ENCODE results near the gene STARD10. TPM values are rescaled to one million over a fixed set of nuclear protein-coding genes. Genes with fewer than 3 reads are reported as not detected.
"Not testable (repeated sequence)": the region's sequence is repeated elsewhere in the genome, so short reads cannot be mapped to it uniquely, and the experiment has no call there.

STARD10 gene
- 19.0 TPM in 2 replicates for total RNA-seq
- polyA plus RNA-seq (2012) = 39.8 TPM

GRCh38 chr11:72793425-72794367 lies at the start of gene STARD10:
STARD10 (minus strand) TSS chr11:72794047; CDS start chr11:72781181, 12,866 bp downstream.
- peak; percentile 98 for DNase-seq (ENCODE audit: low read depth)

- no peak for DNase-seq (ENCODE audit: low read depth)
Measured at GRCh38 chr11:72842653-72843330, 48.9 kb upstream of the STARD10 start.

- no peak for DNase-seq (ENCODE audit: low read depth)
Measured at GRCh38 chr11:72842126-72842525, 48.3 kb upstream of the STARD10 start.

GRCh38 chr11:72841397-72841796 lies 47.5 kb upstream of the STARD10 start:
- DNase-seq (ENCODE audit: low read depth) = no peak

- DNase-seq (ENCODE audit: low read depth) = peak; percentile 38
Measured at GRCh38 chr11:72840780-72841179, 46.9 kb upstream of the STARD10 start.

GRCh38 chr11:72838691-72839305 lies 45.0 kb upstream of the STARD10 start:
- DNase-seq (ENCODE audit: low read depth) = no peak

- DNase-seq (ENCODE audit: low read depth) = no peak
Measured at GRCh38 chr11:72836111-72836510, 42.3 kb upstream of the STARD10 start.

GRCh38 chr11:72834905-72835304 lies 41.1 kb upstream of the STARD10 start:
- DNase-seq (ENCODE audit: low read depth) = no peak

- no peak for DNase-seq (ENCODE audit: low read depth)
Measured at GRCh38 chr11:72833811-72834493, 40.1 kb upstream of the STARD10 start.

GRCh38 chr11:72833083-72833733 lies 39.4 kb upstream of the STARD10 start:
- DNase-seq (ENCODE audit: low read depth) = no peak

GRCh38 chr11:72832301-72833082 lies 38.6 kb upstream of the STARD10 start:
- no peak for DNase-seq (ENCODE audit: low read depth)

GRCh38 chr11:72831521-72832300 lies 37.9 kb upstream of the STARD10 start:
- peak; percentile 81 for DNase-seq (ENCODE audit: low read depth)

GRCh38 chr11:72829884-72830533 lies 36.2 kb upstream of the STARD10 start:
- DNase-seq (ENCODE audit: low read depth) = no peak

- no peak for DNase-seq (ENCODE audit: low read depth)
Measured at GRCh38 chr11:72829178-72829577, 35.3 kb upstream of the STARD10 start.

GRCh38 chr11:72828692-72829101 lies 34.9 kb upstream of the STARD10 start:
- DNase-seq (ENCODE audit: low read depth) = no peak

- DNase-seq (ENCODE audit: low read depth) = peak; percentile 57
Measured at GRCh38 chr11:72828081-72828567, 34.3 kb upstream of the STARD10 start.

- DNase-seq (ENCODE audit: low read depth) = not testable (repeated sequence)
Measured at GRCh38 chr11:72827656-72828055, 33.8 kb upstream of the STARD10 start.

GRCh38 chr11:72826942-72827480 lies 33.2 kb upstream of the STARD10 start:
- no peak for DNase-seq (ENCODE audit: low read depth)

Data from myocyte (in vitro differentiated cells).